Mesenteric fat pad (tissue), 1 donor: ENCODE data around the gene SPATA32. TPM values are rescaled to one million over a fixed set of nuclear protein-coding genes. Genes with fewer than 3 reads are reported as not detected.
"Not testable (repeated sequence)": the region's sequence is repeated elsewhere in the genome, so short reads cannot be mapped to it uniquely, and the experiment has no call there.

Experiments used
- DNase-seq: peaks from one replicate; pipeline ENCODE4 v3.0.0-alpha.2; 2020; ENCODE audit warnings: low spot score
- total RNA-seq: library from RNA; stranded (reverse); fragmentation: NEBNext Ultra II Directional; extraction: Animal tissue kit (Norgen Biotek cat#: 25700); gene quantifications from one replicate; pipeline ENCODE4 v1.2.1, GENCODE V29; 2021
- donor health status: DM: yes; HTN: yes; CAD: no.

The SPATA32 gene
- total RNA-seq, 1 donor from 2014 or later, result not detected

- no peak for DNase-seq
Observed at GRCh38 chr17:45271603-45272002, 9.7 kb upstream of the SPATA32 start.

DNA sequence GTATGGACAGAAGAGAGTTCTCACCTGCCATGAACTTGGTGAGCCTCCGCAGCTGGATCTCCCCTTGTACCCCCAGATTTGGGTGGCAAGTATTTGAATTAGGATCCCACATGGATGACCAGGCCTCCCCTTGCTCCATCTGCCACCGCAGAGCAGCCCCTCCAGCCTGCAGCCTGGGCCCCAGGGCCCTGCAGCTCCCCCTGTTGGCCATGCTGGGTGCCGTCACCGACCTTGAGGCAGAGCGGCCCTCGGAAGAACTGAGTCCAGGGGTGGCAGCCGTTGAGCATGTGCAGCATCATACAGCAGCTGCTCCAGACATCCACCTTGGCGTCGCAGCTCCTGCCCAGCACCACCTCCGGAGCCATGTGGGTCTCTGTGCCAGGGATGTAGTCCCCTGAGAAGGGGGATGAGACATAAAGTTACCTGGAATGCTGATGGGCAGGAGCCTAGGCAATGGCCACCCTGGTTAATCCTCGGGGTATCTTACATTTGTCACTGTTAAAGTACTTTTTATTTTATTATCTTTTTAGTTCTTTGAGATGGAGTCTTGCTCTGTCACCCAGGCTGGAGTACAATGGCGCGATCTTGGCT, 9.0 kb upstream of the SPATA32 start:
- DNase-seq, result no peak

- no peak for DNase-seq
Observed at GRCh38 chr17:45269912-45270311, 8.0 kb upstream of the SPATA32 start.

DNA sequence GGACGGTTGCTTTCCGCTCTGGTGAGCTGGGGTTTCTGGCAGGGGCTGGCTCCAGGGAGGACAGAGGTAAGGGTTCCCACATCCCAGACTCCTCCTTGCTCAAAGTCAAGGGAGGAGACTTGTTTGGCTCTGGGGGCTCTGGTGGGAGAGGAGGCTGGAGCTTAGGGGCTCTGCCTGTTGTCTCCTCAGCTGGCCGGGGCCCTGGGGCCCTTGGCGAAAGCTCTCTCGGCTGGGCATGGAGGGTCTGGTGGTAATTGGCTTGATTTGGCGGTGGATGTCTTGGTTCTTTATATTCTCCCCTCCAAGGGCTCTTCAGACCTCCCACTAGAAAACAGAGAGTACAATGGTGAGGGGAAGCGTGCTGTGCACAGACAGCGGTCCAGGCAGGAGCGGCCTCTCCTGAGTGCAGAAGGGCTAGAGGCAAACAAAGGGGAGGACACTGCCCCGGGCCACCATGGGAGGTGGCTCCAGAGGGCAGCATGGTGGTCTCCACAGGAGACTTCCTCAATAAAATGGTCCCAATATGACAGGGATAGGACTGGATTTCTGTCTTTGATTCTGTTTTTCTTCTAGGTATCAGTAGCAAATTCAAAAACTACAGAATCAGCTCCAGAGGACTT, 5.7 kb upstream of the SPATA32 start:
- no peak for DNase-seq

GRCh38 chr17:45266372-45266926, 4.6 kb upstream of the SPATA32 start:
- DNase-seq, result no peak

- no peak for DNase-seq
Observed at GRCh38 chr17:45265821-45266220, 3.9 kb upstream of the SPATA32 start.

DNA sequence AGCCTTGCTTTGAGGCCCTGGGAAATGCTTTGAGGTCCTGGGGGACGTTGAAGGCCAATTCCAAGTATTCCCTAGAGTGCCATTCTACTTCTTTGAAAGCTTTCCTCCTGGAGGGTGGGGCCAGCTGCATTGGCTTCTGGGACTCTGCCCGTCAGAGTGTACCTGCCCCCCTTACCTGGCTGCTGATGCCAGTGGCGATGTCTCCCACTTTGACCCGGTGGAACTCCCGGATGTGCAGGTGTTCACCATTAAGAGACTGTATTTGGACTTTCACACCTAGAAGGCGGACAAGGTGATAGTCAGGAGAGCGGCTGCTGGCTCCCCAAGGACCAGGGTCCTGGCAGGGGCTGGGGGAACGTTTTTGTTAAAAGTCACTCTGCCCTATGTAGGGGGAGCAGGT, 3.1 kb upstream of the SPATA32 start:
- no peak for DNase-seq

GRCh38 chr17:45264430-45264829, 2.5 kb upstream of the SPATA32 start:
- no peak for DNase-seq

DNA sequence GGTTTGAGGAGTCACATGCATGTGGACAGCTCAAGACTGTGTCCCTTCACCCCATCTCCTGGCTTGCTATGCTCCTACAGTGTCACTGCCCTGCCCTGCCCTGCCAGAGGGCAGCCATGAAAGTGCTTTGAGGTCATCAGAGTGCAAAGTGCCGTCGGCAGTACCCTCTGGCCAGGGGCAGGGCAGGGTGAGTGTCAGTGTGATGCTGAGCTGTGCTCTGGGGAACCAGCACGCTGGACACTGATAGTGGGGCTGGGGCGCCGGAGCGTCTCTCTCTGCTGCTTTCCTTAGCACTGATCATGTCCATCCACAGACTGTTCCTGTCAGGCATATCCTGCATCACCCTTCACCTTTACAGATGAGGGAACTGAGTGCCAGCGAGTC, 1.6 kb upstream of the SPATA32 start:
- DNase-seq, result no peak

- DNase-seq, result no peak
Observed at GRCh38 chr17:45262516-45263476, 902 bp upstream of the SPATA32 start.

GRCh38 chr17:45260204-45260783, 1.6 kb downstream of the SPATA32 start:
- no peak for DNase-seq

DNA sequence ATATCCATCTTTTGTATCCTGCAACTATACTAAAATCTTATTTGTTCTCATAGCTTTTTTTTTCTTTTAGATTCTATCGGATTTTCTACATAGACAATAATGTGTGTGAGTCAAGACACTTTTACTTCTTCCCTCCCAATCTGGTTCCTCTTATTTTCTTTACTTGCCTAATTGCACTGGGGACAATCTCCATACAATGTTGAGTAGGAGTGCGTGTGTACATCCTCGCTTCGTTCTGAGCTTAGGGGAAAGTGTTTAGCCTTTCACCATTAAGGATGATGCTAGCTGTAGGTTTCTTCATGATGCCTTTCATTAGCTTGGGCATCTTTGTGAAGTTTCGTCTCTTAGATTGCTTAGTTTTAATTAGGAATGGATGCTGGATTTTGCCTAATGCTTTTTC, 2.9 kb downstream of the SPATA32 start:
- no peak for DNase-seq

- DNase-seq, result no peak
Observed at GRCh38 chr17:45257115-45257514, 4.8 kb downstream of the SPATA32 start.

- DNase-seq, result no peak
Observed at GRCh38 chr17:45256114-45256966, 5.6 kb downstream of the SPATA32 start.

DNA sequence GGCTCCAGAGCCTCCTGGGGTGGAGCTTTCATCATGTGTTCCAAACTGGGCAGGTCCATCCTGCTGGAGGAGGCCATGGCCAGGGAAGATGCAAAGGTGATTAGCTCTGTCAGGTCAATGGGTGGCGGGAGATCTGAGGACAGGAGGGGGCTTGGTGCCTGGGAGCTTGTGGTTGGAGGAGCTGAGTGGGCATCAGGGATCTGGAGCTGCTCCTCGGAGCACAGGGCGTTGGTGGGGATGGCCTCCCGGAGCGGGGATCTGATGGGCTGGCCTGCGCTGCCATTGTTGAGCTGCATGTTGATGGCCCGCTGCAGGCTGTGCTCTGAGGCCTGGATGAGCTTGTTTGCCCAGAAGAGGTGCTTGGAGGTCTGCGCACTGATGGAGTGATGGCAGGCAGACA, 6.5 kb downstream of the SPATA32 start:
- no peak for DNase-seq

DNA sequence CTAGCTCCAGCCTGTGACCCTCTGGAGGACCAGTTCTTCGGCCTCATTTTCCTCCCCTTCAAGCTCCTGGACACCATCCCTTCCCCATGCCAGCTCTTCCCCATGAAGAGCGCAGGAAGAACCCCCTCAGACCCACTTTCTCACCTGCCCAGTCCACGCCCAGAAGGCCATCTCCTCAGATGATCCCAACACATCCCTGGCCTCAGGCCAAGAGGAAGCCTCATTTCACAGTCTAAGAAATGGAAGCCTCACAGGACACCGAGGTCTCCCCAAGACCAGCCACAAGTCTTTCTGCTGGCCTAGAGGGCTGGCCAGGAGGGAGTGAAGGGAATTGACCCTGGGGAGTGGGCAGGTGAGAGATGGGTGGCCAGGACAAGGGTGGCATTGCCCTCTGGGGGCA, 8.0 kb downstream of the SPATA32 start:
- no peak for DNase-seq

- DNase-seq, result not testable (repeated sequence)
Observed at GRCh38 chr17:45253237-45253636, 8.7 kb downstream of the SPATA32 start.

DNA sequence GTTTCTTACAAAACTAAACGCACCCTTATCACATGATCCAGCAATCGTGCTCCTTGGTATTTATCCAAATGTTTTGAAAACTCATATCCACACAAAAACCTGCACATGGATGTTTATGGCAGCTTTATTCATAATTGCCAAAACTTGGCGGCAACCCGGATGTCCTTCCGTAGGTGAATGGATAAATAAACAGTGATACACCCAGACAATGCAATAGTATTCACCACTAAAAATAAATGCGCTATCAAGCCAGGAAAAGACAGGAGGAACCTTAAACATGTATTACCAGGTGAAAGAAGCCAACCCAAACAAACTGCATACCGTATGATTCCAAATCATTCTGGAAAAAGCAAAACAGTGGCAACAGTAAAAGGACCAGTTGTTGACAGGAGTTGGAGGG, 10.0 kb downstream of the SPATA32 start:
- DNase-seq, result no peak

DNA sequence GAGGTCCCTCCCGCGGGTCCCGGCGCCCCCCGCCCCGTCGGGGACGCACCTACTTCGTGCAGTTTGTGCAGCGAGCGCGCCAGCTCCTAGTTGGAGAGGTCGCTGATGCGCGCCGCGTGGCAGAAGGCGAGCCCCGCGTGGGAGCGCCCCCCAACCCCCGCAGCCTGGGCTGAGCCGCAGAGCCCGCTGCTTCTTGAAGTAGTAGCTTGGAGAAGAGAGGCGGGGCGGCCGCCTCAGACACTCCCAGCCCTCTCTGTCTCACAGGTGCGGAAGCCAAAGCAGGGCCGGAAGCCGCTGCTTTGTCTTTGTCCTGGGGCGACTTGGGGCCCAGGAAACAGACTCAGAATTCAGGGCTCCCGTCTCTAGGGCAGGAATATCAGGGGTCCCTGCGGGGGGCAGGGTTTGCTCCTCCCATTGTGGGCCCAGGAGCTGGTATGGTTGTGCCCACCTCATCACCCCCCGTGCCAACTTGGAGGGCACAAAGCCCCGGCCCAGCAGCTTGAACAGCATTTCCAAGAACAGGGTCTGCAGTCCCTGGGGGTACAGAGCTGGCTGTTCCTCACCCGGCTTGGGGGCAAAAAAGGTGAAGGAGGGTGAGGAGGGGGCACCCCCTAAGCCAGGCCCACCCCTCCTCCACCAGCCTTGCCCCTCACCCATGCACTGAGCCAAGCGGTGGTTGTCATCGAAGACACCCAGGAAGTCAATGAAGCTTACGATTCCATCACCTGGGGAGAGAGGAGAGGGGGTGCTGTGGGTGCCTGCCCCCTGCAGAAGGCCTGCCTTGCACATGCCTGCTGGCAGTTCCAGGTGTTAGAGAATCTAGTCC, 13.5 kb downstream of the SPATA32 start:
- no peak for DNase-seq
